ENCODE data around the gene DNTT.

The DNTT gene

GRCh38 chr10:96276831-96277230 lies 27.4 kb upstream of the DNTT start:
- Histone ChIP-seq H3K4me3 (ENCODE audit: low read length in 2 of 2) (no peak overlapping the region), H3K36me3 (ENCODE audit: control insufficient read depth in 2 of 2, insufficient read depth in 2 of 2, low read length in 2 of 2) (no peaks in the 10 kb centered on the region), H3K27me3 (ENCODE audit: control insufficient read depth in 1 of 2, insufficient read depth in 2 of 2, low read length in 2 of 2) (no peaks in the 10 kb centered on the region), H3K9me3 (ENCODE audit: control insufficient read depth in 2 of 2, low read length in 2 of 2) (no peaks in the 10 kb centered on the region), H3K4me1 (ENCODE audit: control insufficient read depth, insufficient read depth, low read length) (peaks cover 8% of the 10 kb centered on the region), H3K9ac (ENCODE audit: low read length in 2 of 2) (no peak overlapping the region), H3K27ac (ENCODE audit: low read length) (no peak overlapping the region)

- no peak overlapping the region for H3K27ac ChIP-seq (ENCODE audit: low read length)
- H3K27me3 ChIP-seq (ENCODE audit: control insufficient read depth in 1 of 2, insufficient read depth in 2 of 2, low read length in 2 of 2) = no peaks in the 10 kb centered on the region
- H3K4me1 ChIP-seq (ENCODE audit: control insufficient read depth, insufficient read depth, low read length) = peaks cover 8% of the 10 kb centered on the region
- H3K36me3 ChIP-seq (ENCODE audit: control insufficient read depth in 2 of 2, insufficient read depth in 2 of 2, low read length in 2 of 2) = no peaks in the 10 kb centered on the region
- H3K9ac ChIP-seq (ENCODE audit: low read length in 2 of 2) = no peak overlapping the region
- no peaks in the 10 kb centered on the region for H3K9me3 ChIP-seq (ENCODE audit: control insufficient read depth in 2 of 2, low read length in 2 of 2)
- H3K4me3 ChIP-seq (ENCODE audit: low read length in 2 of 2) = no peak overlapping the region
Measured at GRCh38 chr10:96279191-96279641, 25.0 kb upstream of the DNTT start.

GRCh38 chr10:96280859-96281258 lies 23.4 kb upstream of the DNTT start:
- no peak overlapping the region for H3K27ac ChIP-seq (ENCODE audit: low read length)
- peaks cover 6% of the 10 kb centered on the region for H3K4me1 ChIP-seq (ENCODE audit: control insufficient read depth, insufficient read depth, low read length)
- no peak overlapping the region for H3K4me3 ChIP-seq (ENCODE audit: low read length in 2 of 2)
- H3K27me3 ChIP-seq (ENCODE audit: control insufficient read depth in 1 of 2, insufficient read depth in 2 of 2, low read length in 2 of 2) = no peaks in the 10 kb centered on the region
- no peaks in the 10 kb centered on the region for H3K36me3 ChIP-seq (ENCODE audit: control insufficient read depth in 2 of 2, insufficient read depth in 2 of 2, low read length in 2 of 2)
- H3K9me3 ChIP-seq (ENCODE audit: control insufficient read depth in 2 of 2, low read length in 2 of 2) = no peaks in the 10 kb centered on the region
- H3K9ac ChIP-seq (ENCODE audit: low read length in 2 of 2) = no peak overlapping the region

- no peaks in the 10 kb centered on the region for H3K36me3 ChIP-seq (ENCODE audit: control insufficient read depth in 2 of 2, insufficient read depth in 2 of 2, low read length in 2 of 2)
- no peak overlapping the region for H3K27ac ChIP-seq (ENCODE audit: low read length)
- no peak overlapping the region for H3K9ac ChIP-seq (ENCODE audit: low read length in 2 of 2)
- no peaks in the 10 kb centered on the region for H3K4me1 ChIP-seq (ENCODE audit: control insufficient read depth, insufficient read depth, low read length)
- H3K9me3 ChIP-seq (ENCODE audit: control insufficient read depth in 2 of 2, low read length in 2 of 2) = no peaks in the 10 kb centered on the region
- no peak overlapping the region for H3K4me3 ChIP-seq (ENCODE audit: low read length in 2 of 2)
- H3K27me3 ChIP-seq (ENCODE audit: control insufficient read depth in 1 of 2, insufficient read depth in 2 of 2, low read length in 2 of 2) = no peaks in the 10 kb centered on the region
Measured at GRCh38 chr10:96281444-96282029, 22.7 kb upstream of the DNTT start.

GRCh38 chr10:96283351-96283750 lies 20.9 kb upstream of the DNTT start:
- Histone ChIP-seq H3K9me3 (ENCODE audit: control insufficient read depth in 2 of 2, low read length in 2 of 2) (no peaks in the 10 kb centered on the region), H3K27me3 (ENCODE audit: control insufficient read depth in 1 of 2, insufficient read depth in 2 of 2, low read length in 2 of 2) (no peaks in the 10 kb centered on the region), H3K36me3 (ENCODE audit: control insufficient read depth in 2 of 2, insufficient read depth in 2 of 2, low read length in 2 of 2) (no peaks in the 10 kb centered on the region), H3K9ac (ENCODE audit: low read length in 2 of 2) (no peak overlapping the region), H3K27ac (ENCODE audit: low read length) (no peak overlapping the region), H3K4me3 (ENCODE audit: low read length in 2 of 2) (no peak overlapping the region), H3K4me1 (ENCODE audit: control insufficient read depth, insufficient read depth, low read length) (peaks cover 11% of the 10 kb centered on the region)

GRCh38 chr10:96283756-96284155 lies 20.5 kb upstream of the DNTT start:
- Histone ChIP-seq H3K4me1 (ENCODE audit: control insufficient read depth, insufficient read depth, low read length) (peaks cover 12% of the 10 kb centered on the region), H3K36me3 (ENCODE audit: control insufficient read depth in 2 of 2, insufficient read depth in 2 of 2, low read length in 2 of 2) (no peaks in the 10 kb centered on the region), H3K9ac (ENCODE audit: low read length in 2 of 2) (no peak overlapping the region), H3K27me3 (ENCODE audit: control insufficient read depth in 1 of 2, insufficient read depth in 2 of 2, low read length in 2 of 2) (no peaks in the 10 kb centered on the region), H3K9me3 (ENCODE audit: control insufficient read depth in 2 of 2, low read length in 2 of 2) (no peaks in the 10 kb centered on the region), H3K4me3 (ENCODE audit: low read length in 2 of 2) (no peak overlapping the region), H3K27ac (ENCODE audit: low read length) (no peak overlapping the region)

- no peaks in the 10 kb centered on the region for H3K9me3 ChIP-seq (ENCODE audit: control insufficient read depth in 2 of 2, low read length in 2 of 2)
- H3K4me1 ChIP-seq (ENCODE audit: control insufficient read depth, insufficient read depth, low read length) = peaks cover 12% of the 10 kb centered on the region
- no peak overlapping the region for H3K4me3 ChIP-seq (ENCODE audit: low read length in 2 of 2)
- H3K27ac ChIP-seq (ENCODE audit: low read length) = no peak overlapping the region
- H3K27me3 ChIP-seq (ENCODE audit: control insufficient read depth in 1 of 2, insufficient read depth in 2 of 2, low read length in 2 of 2) = no peaks in the 10 kb centered on the region
- no peaks in the 10 kb centered on the region for H3K36me3 ChIP-seq (ENCODE audit: control insufficient read depth in 2 of 2, insufficient read depth in 2 of 2, low read length in 2 of 2)
- no peak overlapping the region for H3K9ac ChIP-seq (ENCODE audit: low read length in 2 of 2)
Measured at GRCh38 chr10:96285331-96285752, 18.9 kb upstream of the DNTT start.

- Histone ChIP-seq H3K27ac (ENCODE audit: low read length) (no peak overlapping the region), H3K9ac (ENCODE audit: low read length in 2 of 2) (no peak overlapping the region), H3K4me1 (ENCODE audit: control insufficient read depth, insufficient read depth, low read length) (peaks cover 12% of the 10 kb centered on the region), H3K9me3 (ENCODE audit: control insufficient read depth in 2 of 2, low read length in 2 of 2) (no peaks in the 10 kb centered on the region), H3K4me3 (ENCODE audit: low read length in 2 of 2) (no peak overlapping the region), H3K27me3 (ENCODE audit: control insufficient read depth in 1 of 2, insufficient read depth in 2 of 2, low read length in 2 of 2) (no peaks in the 10 kb centered on the region), H3K36me3 (ENCODE audit: control insufficient read depth in 2 of 2, insufficient read depth in 2 of 2, low read length in 2 of 2) (no peaks in the 10 kb centered on the region)
Measured at GRCh38 chr10:96287392-96288105, 16.7 kb upstream of the DNTT start.

GRCh38 chr10:96288151-96288621 lies 16.0 kb upstream of the DNTT start:
- Histone ChIP-seq H3K36me3 (ENCODE audit: control insufficient read depth in 2 of 2, insufficient read depth in 2 of 2, low read length in 2 of 2) (no peaks in the 10 kb centered on the region), H3K9ac (ENCODE audit: low read length in 2 of 2) (no peak overlapping the region), H3K4me1 (ENCODE audit: control insufficient read depth, insufficient read depth, low read length) (peaks cover 12% of the 10 kb centered on the region), H3K9me3 (ENCODE audit: control insufficient read depth in 2 of 2, low read length in 2 of 2) (no peaks in the 10 kb centered on the region), H3K27me3 (ENCODE audit: control insufficient read depth in 1 of 2, insufficient read depth in 2 of 2, low read length in 2 of 2) (no peaks in the 10 kb centered on the region), H3K4me3 (ENCODE audit: low read length in 2 of 2) (no peak overlapping the region), H3K27ac (ENCODE audit: low read length) (no peak overlapping the region)

GRCh38 chr10:96289218-96289910 lies 14.9 kb upstream of the DNTT start:
- Histone ChIP-seq H3K4me1 (ENCODE audit: control insufficient read depth, insufficient read depth, low read length) (peaks cover 12% of the 10 kb centered on the region), H3K36me3 (ENCODE audit: control insufficient read depth in 2 of 2, insufficient read depth in 2 of 2, low read length in 2 of 2) (no peaks in the 10 kb centered on the region), H3K27ac (ENCODE audit: low read length) (no peak overlapping the region), H3K4me3 (ENCODE audit: low read length in 2 of 2) (no peak overlapping the region), H3K27me3 (ENCODE audit: control insufficient read depth in 1 of 2, insufficient read depth in 2 of 2, low read length in 2 of 2) (no peaks in the 10 kb centered on the region), H3K9me3 (ENCODE audit: control insufficient read depth in 2 of 2, low read length in 2 of 2) (no peaks in the 10 kb centered on the region), H3K9ac (ENCODE audit: low read length in 2 of 2) (no peak overlapping the region)

All from stomach smooth muscle (tissue), 2 donors.